GM18907 (cell line): Measurements from ENCODE around the gene CACNA1H.
"Not testable (repeated sequence)": the region's sequence is repeated elsewhere in the genome, so short reads cannot be mapped to it uniquely, and the experiment has no call there.

ENCODE experiments used
- ATAC-seq: cut with Tn5 transposase; IDR thresholded peaks from one replicate; pipeline ENCODE4 v1.9.1; 2021; ENCODE audit warnings: mild to moderate bottlenecking, moderate library complexity; ENCODE audit not compliant: unreplicated experiment

CACNA1H gene

DNA sequence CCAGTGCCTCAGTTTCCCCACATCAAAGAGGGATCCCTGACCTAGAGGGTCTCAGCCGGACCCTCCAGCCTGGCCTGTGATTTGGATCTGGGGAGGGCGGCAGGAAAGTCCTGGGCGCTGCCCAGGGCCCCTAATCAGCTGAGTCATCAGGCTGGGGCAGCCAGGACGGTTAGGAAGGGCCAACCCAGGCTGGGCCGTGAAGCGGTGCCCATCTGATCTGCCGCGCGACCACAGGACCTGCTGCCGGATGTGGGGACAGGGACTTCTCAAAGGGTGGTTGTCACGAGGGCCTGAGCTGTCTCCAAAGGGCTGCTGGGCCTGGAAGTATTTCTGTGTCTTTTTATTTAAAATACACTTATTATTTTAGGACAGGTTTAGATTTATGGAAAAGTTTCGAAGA lies 92.0 kb downstream of the CACNA1H start:
- ATAC-seq, result no peak

DNA sequence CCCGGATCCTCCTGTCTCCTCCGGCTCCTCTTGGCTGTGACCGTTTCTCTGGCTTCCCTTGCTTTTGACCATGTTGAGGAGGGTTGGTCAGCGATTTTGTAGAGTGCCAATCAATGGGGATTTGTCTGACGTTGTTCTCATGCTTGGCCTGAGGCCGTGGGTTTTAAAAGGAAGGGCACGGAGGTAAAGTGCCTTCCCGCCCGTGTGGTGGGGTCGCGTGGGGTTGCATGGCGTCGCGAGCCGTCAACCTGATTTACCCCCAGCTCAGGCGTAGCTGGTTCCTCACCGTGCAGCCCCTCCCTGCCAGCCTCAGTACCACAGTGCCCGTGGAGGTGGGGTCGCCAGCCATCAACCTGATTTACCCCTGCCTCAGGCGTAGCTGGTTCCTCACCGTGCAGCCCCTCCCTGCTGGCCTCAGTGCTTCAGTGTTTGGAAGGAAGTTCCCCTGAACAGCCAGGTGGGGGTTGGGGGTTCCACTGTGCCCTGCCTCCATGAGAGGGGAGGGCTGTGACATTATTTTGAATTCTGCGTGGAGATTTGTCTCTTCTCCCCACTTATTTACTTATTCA lies 92.6 kb downstream of the CACNA1H start:
- no peak for ATAC-seq

- not testable (repeated sequence) for ATAC-seq
Observed at GRCh38 chr16:1247903-1248537, 95.1 kb downstream of the CACNA1H start.

- ATAC-seq, result not testable (repeated sequence)
Observed at GRCh38 chr16:1249031-1249755, 96.3 kb downstream of the CACNA1H start.

- ATAC-seq, result not testable (repeated sequence)
Observed at GRCh38 chr16:1253701-1254364, 100.9 kb downstream of the CACNA1H start.

- ATAC-seq, result not testable (repeated sequence)
Observed at GRCh38 chr16:1254821-1255220, 101.9 kb downstream of the CACNA1H start.

GRCh38 chr16:1255276-1256122 lies 102.6 kb downstream of the CACNA1H start, which contains the start of gene TPSD1:
TPSD1 (plus strand) TSS chr16:1256069; CDS start chr16:1256281, 212 bp downstream.
- ATAC-seq, result not testable (repeated sequence)

- not testable (repeated sequence) for ATAC-seq
Observed at GRCh38 chr16:1256296-1256873, 103.5 kb downstream of the CACNA1H start.

GRCh38 chr16:1256874-1257322 lies 104.0 kb downstream of the CACNA1H start:
- no peak for ATAC-seq

DNA sequence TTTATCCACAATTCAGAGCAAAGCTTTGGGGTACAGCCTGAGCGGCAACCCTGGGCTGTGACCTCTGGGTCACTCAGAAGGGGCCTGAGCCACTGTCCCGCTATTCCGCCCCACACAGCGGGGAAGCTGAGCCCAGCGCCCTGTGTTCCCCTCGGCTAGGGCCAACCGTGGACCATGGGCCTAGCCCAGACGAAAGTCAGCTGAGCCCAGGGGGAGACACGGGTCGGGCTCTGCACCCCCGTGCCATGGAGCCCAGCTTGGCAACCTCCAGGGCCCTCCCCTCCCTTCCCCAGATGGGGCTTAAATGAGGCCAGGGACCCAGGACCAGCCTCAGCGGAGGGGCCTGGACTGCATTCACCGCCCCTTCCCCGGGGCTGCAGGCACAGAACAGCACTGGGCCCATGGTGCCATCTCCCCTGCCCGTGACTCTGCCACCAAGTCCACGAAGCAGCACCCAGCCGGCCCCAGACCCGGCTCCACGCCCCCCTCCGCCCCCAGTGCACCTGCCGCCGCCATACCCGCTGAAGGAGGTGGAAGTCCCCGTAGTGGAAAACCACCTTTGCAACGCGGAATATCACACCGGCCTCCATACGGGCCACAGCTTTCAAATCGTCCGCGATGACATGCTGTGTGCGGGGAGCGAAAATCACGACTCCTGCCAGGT lies 104.8 kb downstream of the CACNA1H start:
- no peak for ATAC-seq

GRCh38 chr16:1258225-1258600 lies 105.3 kb downstream of the CACNA1H start:
- no peak for ATAC-seq

DNA sequence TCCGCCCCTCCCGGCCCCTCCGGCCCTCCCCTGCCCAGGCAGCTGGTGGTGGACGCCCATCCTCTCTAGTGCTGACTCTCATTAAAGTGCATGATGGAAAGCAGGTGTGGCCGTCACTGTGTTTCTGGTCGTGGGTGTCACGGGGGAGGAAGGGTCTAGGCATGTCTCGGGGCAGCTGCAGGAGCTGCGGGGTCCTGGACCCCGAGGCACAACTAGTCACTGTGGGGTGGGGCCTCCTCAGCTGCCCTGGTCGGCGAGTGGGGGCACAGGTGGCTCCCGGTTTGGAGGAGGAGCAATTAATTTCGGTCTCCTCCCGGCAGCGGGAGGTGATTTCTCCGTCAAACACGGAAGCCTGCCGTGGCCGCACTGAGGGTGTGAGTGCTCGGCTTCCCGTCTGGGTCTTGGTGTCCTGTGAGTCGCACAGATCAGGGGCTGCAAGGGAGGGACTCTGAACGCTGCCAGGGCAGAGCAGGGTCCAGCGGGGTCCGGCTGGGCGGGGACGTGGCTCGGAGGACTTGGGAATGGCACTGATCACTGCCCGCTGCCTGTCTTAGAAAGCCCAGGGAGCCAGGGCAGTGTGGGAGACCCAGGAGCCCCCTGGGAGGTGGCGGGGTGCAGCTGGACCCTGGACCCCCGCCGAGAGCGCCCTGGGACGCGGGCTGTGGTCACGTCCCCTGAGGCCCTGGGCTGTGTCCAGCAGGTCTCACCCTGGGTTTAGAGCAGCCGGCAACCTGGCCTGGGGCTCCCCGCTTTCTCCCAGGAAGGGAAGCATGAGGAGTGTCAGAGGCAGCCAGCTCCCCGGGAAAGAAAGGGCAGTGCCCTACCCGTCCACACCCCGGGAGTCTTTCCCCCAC lies 106.2 kb downstream of the CACNA1H start:
- no peak for ATAC-seq

DNA sequence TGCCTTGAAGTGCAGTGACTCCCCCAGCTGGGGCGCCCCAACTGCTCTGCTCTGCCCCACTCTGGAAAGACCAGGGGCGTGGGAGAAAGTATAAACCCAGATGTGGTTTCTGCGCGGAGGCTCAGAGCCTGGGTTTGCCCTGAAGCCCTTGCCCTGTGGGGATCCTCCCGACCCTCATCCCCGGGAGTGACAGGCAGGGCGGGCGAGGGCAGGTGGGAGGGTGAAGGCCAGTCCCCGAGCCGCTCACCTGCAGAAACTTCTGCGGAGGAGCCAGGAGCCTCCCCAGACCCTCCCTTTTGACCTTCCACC lies 106.8 kb downstream of the CACNA1H start:
- ATAC-seq, result no peak

DNA sequence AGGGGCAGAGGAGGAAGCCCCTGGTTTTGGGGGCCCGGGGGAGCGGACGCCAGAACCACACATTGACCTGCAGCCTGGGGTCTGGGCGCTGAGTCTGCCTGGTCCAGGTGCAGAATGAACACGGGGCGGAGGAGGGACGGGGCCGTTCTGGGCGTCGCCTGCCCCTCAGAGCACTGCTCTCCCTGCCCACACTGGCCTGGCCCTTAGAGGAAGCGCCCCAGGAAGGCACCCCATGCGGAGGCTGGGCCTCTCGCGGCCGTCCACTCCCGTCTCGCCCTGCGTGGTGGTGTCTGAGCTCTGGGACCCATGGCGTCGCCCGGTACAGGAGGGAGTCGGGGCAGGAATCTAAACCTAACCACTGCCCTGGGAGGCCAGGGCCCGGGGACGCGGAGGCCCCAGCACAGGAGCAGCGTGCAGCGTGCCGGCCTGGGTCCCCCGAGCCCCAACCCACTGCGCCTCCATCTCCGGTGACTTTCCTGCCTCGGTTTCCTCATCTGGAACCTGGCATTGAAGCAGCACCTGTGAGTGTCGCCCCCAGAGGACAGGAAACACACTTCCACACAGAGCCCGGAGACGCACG lies 107.3 kb downstream of the CACNA1H start:
- no peak for ATAC-seq

GRCh38 chr16:1261131-1261892 lies 108.4 kb downstream of the CACNA1H start:
- no peak for ATAC-seq

GRCh38 chr16:1262210-1262845 lies 109.4 kb downstream of the CACNA1H start:
- no peak for ATAC-seq

DNA sequence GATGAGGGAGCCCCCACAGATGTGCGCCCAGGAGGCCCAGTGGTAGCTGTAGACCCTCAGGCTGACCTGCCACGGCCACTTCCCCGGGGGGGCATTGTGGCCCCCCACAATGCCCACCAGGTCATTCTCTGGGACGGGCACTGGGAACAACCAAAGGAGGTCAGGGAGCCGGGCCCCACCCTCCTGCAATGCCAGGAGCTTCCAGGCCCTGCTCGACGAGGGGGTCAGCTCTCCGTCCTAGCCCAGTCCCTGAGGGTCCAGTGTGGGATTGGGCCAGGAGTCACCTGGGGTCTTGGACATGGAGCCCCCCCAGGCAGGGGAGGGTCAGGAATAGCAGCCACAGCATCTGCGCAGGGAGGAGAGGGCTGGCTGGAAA lies 109.9 kb downstream of the CACNA1H start:
- no peak for ATAC-seq
